SK-N-SH (cell line): Measurements from ENCODE around the gene MAP2K7.

Experiments used
- ELF1 ChIP-seq: IDR thresholded peaks from 2 replicates; pipeline ENCODE4 v1.4.0; 2012
- GABPA ChIP-seq: IDR thresholded peaks from 2 replicates; pipeline ENCODE4 v1.4.0; 2012; ENCODE audit warnings: low read depth, mild to moderate bottlenecking
- SIN3A ChIP-seq: IDR thresholded peaks from 2 replicates; pipeline ENCODE4 v1.6.1; 2012; ENCODE audit warnings: low read depth, mild to moderate bottlenecking, low read length, moderate library complexity, borderline replicate concordance
- SMC3 ChIP-seq: IDR thresholded peaks from 2 replicates; pipeline ENCODE4 v1.6.1; 2012; ENCODE audit warnings: low read depth, low read length, improper control_type of control experiment
- TF ChIP-seq, protein P1 (sequence below): fragments of 200-600 bp; sonication (generic); IDR thresholded peaks from 2 replicates; pipeline ENCODE4 v1.6.1; 2017; ENCODE audit warnings: antibody characterized with exemption, mild to moderate bottlenecking, moderate library complexity

DNA sequence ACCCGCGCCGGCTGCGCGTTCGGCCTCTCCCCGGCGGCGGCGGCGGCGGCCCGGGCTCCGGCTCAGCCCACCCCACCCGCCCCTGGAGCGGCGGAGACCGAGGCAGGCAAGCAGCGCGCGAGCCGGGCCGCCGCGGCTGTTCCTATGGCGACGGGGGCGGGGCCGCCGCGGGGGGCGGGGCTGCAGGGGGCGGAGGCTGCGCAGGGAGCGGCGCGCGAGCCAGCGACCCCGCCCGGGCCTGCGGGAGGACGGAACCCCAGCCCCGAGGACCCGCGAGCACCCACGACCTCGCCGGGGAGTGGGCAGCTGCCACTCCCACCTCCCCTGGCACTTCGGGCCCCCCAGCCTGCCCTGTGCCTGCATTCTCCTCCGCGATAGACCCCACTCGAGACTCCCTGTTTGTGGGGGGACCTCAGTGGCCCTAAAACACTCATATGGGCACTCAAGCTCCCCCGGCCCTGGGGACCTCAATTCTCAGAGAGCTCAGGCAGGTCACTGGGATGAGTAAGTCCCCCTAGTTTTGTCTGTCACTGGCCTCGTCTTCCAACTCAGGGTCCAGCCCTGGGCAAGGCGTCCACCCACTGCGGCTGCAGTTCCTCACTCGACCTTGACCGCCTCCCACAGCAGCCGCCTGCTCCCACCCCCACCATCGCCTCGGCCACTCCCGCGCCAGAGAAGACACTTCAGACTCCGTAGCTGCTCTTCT lies 22.5 kb downstream of the MAP2K7 start, which contains the start of gene CTXN1:
- TF ChIP-seq SIN3A = no peak
- TF ChIP-seq, protein P1, sequence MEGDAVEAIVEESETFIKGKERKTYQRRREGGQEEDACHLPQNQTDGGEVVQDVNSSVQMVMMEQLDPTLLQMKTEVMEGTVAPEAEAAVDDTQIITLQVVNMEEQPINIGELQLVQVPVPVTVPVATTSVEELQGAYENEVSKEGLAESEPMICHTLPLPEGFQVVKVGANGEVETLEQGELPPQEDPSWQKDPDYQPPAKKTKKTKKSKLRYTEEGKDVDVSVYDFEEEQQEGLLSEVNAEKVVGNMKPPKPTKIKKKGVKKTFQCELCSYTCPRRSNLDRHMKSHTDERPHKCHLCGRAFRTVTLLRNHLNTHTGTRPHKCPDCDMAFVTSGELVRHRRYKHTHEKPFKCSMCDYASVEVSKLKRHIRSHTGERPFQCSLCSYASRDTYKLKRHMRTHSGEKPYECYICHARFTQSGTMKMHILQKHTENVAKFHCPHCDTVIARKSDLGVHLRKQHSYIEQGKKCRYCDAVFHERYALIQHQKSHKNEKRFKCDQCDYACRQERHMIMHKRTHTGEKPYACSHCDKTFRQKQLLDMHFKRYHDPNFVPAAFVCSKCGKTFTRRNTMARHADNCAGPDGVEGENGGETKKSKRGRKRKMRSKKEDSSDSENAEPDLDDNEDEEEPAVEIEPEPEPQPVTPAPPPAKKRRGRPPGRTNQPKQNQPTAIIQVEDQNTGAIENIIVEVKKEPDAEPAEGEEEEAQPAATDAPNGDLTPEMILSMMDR = no peak
- no peak for TF ChIP-seq ELF1
- no peak for TF ChIP-seq GABPA
- no peak for TF ChIP-seq SMC3
